ENCODE results near the gene CHRDL1. TPM values are rescaled to one million over a fixed set of nuclear protein-coding genes. Genes with fewer than 3 reads are reported as not detected.

The CHRDL1 gene
- total RNA-seq, 1 experiment from 2014 or later: 11.1 TPM

- Mint-ChIP-seq H3K4me1 (peaks cover 13% of the 10 kb centered on the region), H3K4me3 (no peak overlapping the region), H3K36me3 (no peaks in the 10 kb centered on the region), H3K27me3 (ENCODE audit: low read depth) (no peaks in the 10 kb centered on the region; the same call in 1 of the 2 replicates), H3K9me3 (no peaks in the 10 kb centered on the region), H3K27ac (no peak overlapping the region)
- ATAC-seq: no peak
- POLR2A ChIA-PET: no interaction called here
- CTCF ChIA-PET: interaction anchor here (1.5 kb wide), 1 partner anchor 97 kb away, joined by 5 read pairs; no protein-coding TSS in a partner anchor
- no peak for DNase-seq (ENCODE audit: low spot score)
- TF ChIP-seq ZNF232 (CRISPR knock-in tag; IDR thresholded peaks at IDR 0.05): no peak
- no peak for TF ChIP-seq SMAD4 (CRISPR knock-in tag; IDR thresholded peaks at IDR 0.05)
- no peak for TF ChIP-seq ATF1 (CRISPR knock-in tag; IDR thresholded peaks at IDR 0.05)
- no peak for TF ChIP-seq NR2C2 (CRISPR knock-in tag; IDR thresholded peaks at IDR 0.05)
These were observed 45.0 kb downstream of the CHRDL1 start for GRCh38 chrX:110750526-110751189.

- H3K4me3 Mint-ChIP-seq: no peak overlapping the region
- H3K36me3 Mint-ChIP-seq: no peaks in the 10 kb centered on the region
- TF ChIP-seq RELA (CRISPR knock-in tag; IDR thresholded peaks at IDR 0.05; ENCODE audit: borderline replicate concordance) (no peak), GTF2I (CRISPR knock-in tag; conservative IDR thresholded peaks at IDR 0.05) (no peak), MLX (CRISPR knock-in tag; IDR thresholded peaks at IDR 0.05) (no peak), ZNF121 (CRISPR knock-in tag; IDR thresholded peaks at IDR 0.05) (no peak), FOXP4 (CRISPR knock-in tag; IDR thresholded peaks at IDR 0.05) (no peak), IRF1 (CRISPR knock-in tag; IDR thresholded peaks at IDR 0.05) (no peak), NFE2L1 (CRISPR knock-in tag; IDR thresholded peaks at IDR 0.05) (no peak)
- ChIA-PET CTCF (no interaction called here), POLR2A (no interaction called here)
- no peak for ATAC-seq
- no peak overlapping the region; the same call in 1 of the 2 replicates for H3K27ac Mint-ChIP-seq
- no peak for DNase-seq (ENCODE audit: low spot score)
- no peaks in the 10 kb centered on the region for H3K9me3 Mint-ChIP-seq
- peaks cover 20% of the 10 kb centered on the region for H3K4me1 Mint-ChIP-seq
- no peaks in the 10 kb centered on the region; the same call in 1 of the 2 replicates for H3K27me3 Mint-ChIP-seq (ENCODE audit: low read depth)
These were observed 47.3 kb downstream of the CHRDL1 start for GRCh38 chrX:110748256-110748806.

GRCh38 chrX:110746014-110746413 lies 49.6 kb downstream of the CHRDL1 start:
- H3K36me3 Mint-ChIP-seq: no peaks in the 10 kb centered on the region
- TF ChIP-seq ATF3 (CRISPR knock-in tag; conservative IDR thresholded peaks at IDR 0.05) (no peak), ZNF512 (CRISPR knock-in tag; IDR thresholded peaks at IDR 0.05; ENCODE audit: borderline replicate concordance) (no peak), CREB1 (CRISPR knock-in tag; IDR thresholded peaks at IDR 0.05) (no peak), ZNF121 (CRISPR knock-in tag; IDR thresholded peaks at IDR 0.05) (no peak), HMGA2 (CRISPR knock-in tag; IDR thresholded peaks at IDR 0.05) (no peak), ZNF317 (CRISPR knock-in tag; IDR thresholded peaks at IDR 0.05; ENCODE audit: borderline replicate concordance, low read depth) (no peak), STAT6 (CRISPR knock-in tag; conservative IDR thresholded peaks at IDR 0.05; ENCODE audit: low read depth) (no peak), GRHL2 (CRISPR knock-in tag; IDR thresholded peaks at IDR 0.05; ENCODE audit: insufficient replicate concordance, severe bottlenecking) (no peak), ZBTB43 (CRISPR knock-in tag; IDR thresholded peaks at IDR 0.05) (no peak), GTF2I (CRISPR knock-in tag; conservative IDR thresholded peaks at IDR 0.05) (no peak), ZNF138 (CRISPR knock-in tag; conservative IDR thresholded peaks at IDR 0.05) (no peak), SP1 (CRISPR knock-in tag; conservative IDR thresholded peaks at IDR 0.05) (no peak), IRF1 (CRISPR knock-in tag; IDR thresholded peaks at IDR 0.05) (no peak)

More at GRCh38 chrX:110746014-110746413, 49.6 kb downstream of the CHRDL1 start:
- Mint-ChIP-seq H3K27me3 (ENCODE audit: low read depth) (no peaks in the 10 kb centered on the region; the same call in 1 of the 2 replicates), H3K4me3 (no peak overlapping the region), H3K4me1 (peaks cover 20% of the 10 kb centered on the region), H3K27ac (no peak overlapping the region), H3K9me3 (no peaks in the 10 kb centered on the region)
- ChIA-PET POLR2A (no interaction called here), CTCF (no interaction called here)
- ATAC-seq (0 out of 2 replicates have a peak, but pooled peaks have one; percentile 32), DNase-seq (ENCODE audit: low spot score) (no peak)

Measured in WTC11 (cell line).